H9 (cell line): ENCODE data around the gene PCSK9. TPM values are rescaled to one million over a fixed set of nuclear protein-coding genes. Genes with fewer than 3 reads are reported as not detected.

Source experiments
- DNase-seq: peaks from one replicate; pipeline ENCODE4 v3.0.0-alpha.2; 2017
- H2AFZ ChIP-seq: one replicate; pipeline ENCODE4 v1.6.1; 2013; ENCODE audit warnings: mild to moderate bottlenecking, low read length, control low read depth, moderate library complexity
- H2AK5ac ChIP-seq: 2 replicates; pipeline ENCODE4 v1.6.1; 2013; ENCODE audit warnings: low read length, control low read depth, mixed read lengths; ENCODE audit not compliant: insufficient read length
- H2BK120ac ChIP-seq: one replicate; pipeline ENCODE4 v1.6.1; 2013; ENCODE audit warnings: low read depth, mild to moderate bottlenecking, low read length, control low read depth, inconsistent platforms; ENCODE audit not compliant: poor library complexity, severe bottlenecking
- H2BK12ac ChIP-seq: 2 replicates; pipeline ENCODE4 v1.6.1; 2013; ENCODE audit warnings: low read length, control low read depth, mixed read lengths, low read depth; ENCODE audit not compliant: insufficient read length
- H2BK15ac ChIP-seq: 2 replicates; pipeline ENCODE4 v1.6.1; 2013; ENCODE audit warnings: low read depth, low read length, control low read depth
- H2BK20ac ChIP-seq: one replicate; pipeline ENCODE4 v1.6.1; 2013; ENCODE audit warnings: low read depth, mild to moderate bottlenecking, low read length, control low read depth, inconsistent platforms; ENCODE audit not compliant: poor library complexity, severe bottlenecking
- H2BK5ac ChIP-seq: 2 replicates; pipeline ENCODE4 v1.6.1; 2013; ENCODE audit warnings: low read length, control low read depth, mixed read lengths; ENCODE audit not compliant: insufficient read length
- H3K14ac ChIP-seq: 2 replicates; pipeline ENCODE4 v1.6.1; 2013; ENCODE audit warnings: low read length, control low read depth; ENCODE audit not compliant: insufficient read depth
- H3K18ac ChIP-seq: 2 replicates; pipeline ENCODE4 v1.6.1; 2013; ENCODE audit warnings: low read depth, mild to moderate bottlenecking, mixed read lengths, low read length, control low read depth; ENCODE audit not compliant: insufficient read length
- H3K23ac ChIP-seq: 2 replicates; pipeline ENCODE4 v1.6.1; 2013; ENCODE audit warnings: low read length, control low read depth, mixed read lengths, low read depth; ENCODE audit not compliant: insufficient read length
- H3K23me2 ChIP-seq: 2 replicates; pipeline ENCODE4 v1.6.1; 2013; ENCODE audit warnings: low read depth, mild to moderate bottlenecking, mixed read lengths, low read length, control low read depth; ENCODE audit not compliant: insufficient read length, poor library complexity, severe bottlenecking
- H3K27ac ChIP-seq: 2 replicates; pipeline ENCODE4 v1.5.1; 2013; ENCODE audit warnings: low read length, control low read depth, mixed read lengths, low read depth; ENCODE audit not compliant: insufficient read length
- H3K27me3 ChIP-seq: 2 replicates; pipeline ENCODE4 v1.6.1; 2013; ENCODE audit warnings: low read length, control low read depth, inconsistent platforms; ENCODE audit not compliant: insufficient read depth
- H3K4ac ChIP-seq: 2 replicates; pipeline ENCODE4 v1.6.1; 2013; ENCODE audit warnings: low read depth, mild to moderate bottlenecking, control low read depth, inconsistent platforms, low read length, moderate library complexity
- H3K4me1 ChIP-seq: 2 replicates; pipeline ENCODE4 v1.6.1; 2013; ENCODE audit warnings: low read length, control low read depth, inconsistent platforms; ENCODE audit not compliant: insufficient read depth
- H3K4me2 ChIP-seq: 2 replicates; pipeline ENCODE4 v1.6.1; 2013; ENCODE audit warnings: low read length, control low read depth, mixed read lengths; ENCODE audit not compliant: insufficient read length, insufficient read depth
- H3K56ac ChIP-seq: 2 replicates; pipeline ENCODE4 v1.6.1; 2013; ENCODE audit warnings: low read depth, mild to moderate bottlenecking, mixed read lengths, low read length, control low read depth; ENCODE audit not compliant: insufficient read length
- H3K79me1 ChIP-seq: 2 replicates; pipeline ENCODE4 v1.6.1; 2013; ENCODE audit warnings: low read depth, mild to moderate bottlenecking, moderate library complexity, low read length, control low read depth, inconsistent platforms; ENCODE audit not compliant: insufficient read depth, poor library complexity, severe bottlenecking
- H3K79me2 ChIP-seq: 2 replicates; pipeline ENCODE4 v1.6.1; 2013; ENCODE audit warnings: low read length, control low read depth, inconsistent platforms; ENCODE audit not compliant: insufficient read depth
- H3K9ac ChIP-seq: 2 replicates; pipeline ENCODE4 v1.6.1; 2013; ENCODE audit warnings: low read length, control low read depth, mixed read lengths; ENCODE audit not compliant: insufficient read length; ENCODE audit errors: extremely low read depth
- H3K9me3 ChIP-seq: one replicate; pipeline ENCODE4 v1.6.1; 2013; ENCODE audit warnings: low read depth, low read length, inconsistent platforms; ENCODE audit not compliant: control insufficient read depth
- H3T11ph ChIP-seq: one replicate; pipeline ENCODE4 v1.6.1; 2013; ENCODE audit warnings: mild to moderate bottlenecking, low read length, control low read depth, inconsistent platforms
- H4K20me1 ChIP-seq: one replicate; pipeline ENCODE4 v1.6.1; 2013; ENCODE audit not compliant: control insufficient read depth, insufficient read length, insufficient read depth
- H4K5ac ChIP-seq: 2 replicates; pipeline ENCODE4 v1.6.1; 2013; ENCODE audit warnings: low read depth, mild to moderate bottlenecking, mixed read lengths, low read length, control low read depth; ENCODE audit not compliant: insufficient read length
- H4K8ac ChIP-seq: replicated peaks from 2 replicates; pipeline ENCODE4 v1.6.1; 2013; ENCODE audit warnings: low read length, control low read depth, mixed read lengths, low read depth; ENCODE audit not compliant: insufficient read length
- H4K91ac ChIP-seq: 2 replicates; pipeline ENCODE4 v1.6.1; 2013; ENCODE audit warnings: low read depth, mild to moderate bottlenecking, moderate library complexity, mixed read lengths, low read length, control low read depth; ENCODE audit not compliant: insufficient read length
- H3K27ac Mint-ChIP-seq, 3 experiments: 2 replicates in 2 of 3; 3 replicates in 1 of 3; pipeline ENCODE4 v1.8.0; 2020 to 2021; ENCODE audit warnings: mixed read lengths in 3 of 3, mild to moderate bottlenecking in 1 of 3, moderate library complexity in 1 of 3
- H3K27me3 Mint-ChIP-seq: 2 replicates; pipeline ENCODE4 v1.8.0; 2021; ENCODE audit warnings: low read depth, mild to moderate bottlenecking, moderate library complexity, mixed read lengths
- H3K36me3 Mint-ChIP-seq, 3 experiments: 2 replicates in 2 of 3; 3 replicates in 1 of 3; pipeline ENCODE4 v1.8.0; 2020 to 2021; ENCODE audit warnings: low read depth in 3 of 3, mixed read lengths in 3 of 3; ENCODE audit not compliant: insufficient read depth in 1 of 3
- H3K4me1 Mint-ChIP-seq, 2 experiments: 2 replicates each; pipeline ENCODE4 v1.8.0; 2020; ENCODE audit warnings: mixed read lengths in 2 of 2
- H3K4me3 Mint-ChIP-seq, 2 experiments: 2 replicates in 1 of 2; 3 replicates in 1 of 2; pipeline ENCODE4 v1.8.0; 2020 to 2021; ENCODE audit warnings: mild to moderate bottlenecking in 2 of 2, mixed read lengths in 2 of 2, moderate library complexity in 1 of 2
- H3K9me3 Mint-ChIP-seq, 2 experiments: 2 replicates in 1 of 2; 3 replicates in 1 of 2; pipeline ENCODE4 v1.8.0; 2020; ENCODE audit warnings: mild to moderate bottlenecking in 2 of 2, mixed read lengths in 2 of 2, moderate library complexity in 1 of 2
- CTCF ChIP-seq: fragments of 200-600 bp; sonication (generic); conservative IDR thresholded peaks from 3 replicates; pipeline ENCODE4 v1.8.0; 2021; ENCODE audit warnings: antibody characterized with exemption, mild to moderate bottlenecking
- WGBS: extraction: QIAGEN DNeasy Blood & Tissue Kit; methylation state at CpG from one replicate; pipeline ENCODE4 v1.1.7; 2013; ENCODE audit warnings: missing lambda C conversion rate, low lambda C conversion rate, mixed read lengths; ENCODE audit not compliant: insufficient read length; ENCODE audit errors: extremely low coverage; 5-methylcytosine and 5-hydroxymethylcytosine counted together
- total RNA-seq: library from RNA; stranded (reverse); gene quantifications from 2 replicates; pipeline ENCODE4 v1.2.1, GENCODE V29; 2021

The PCSK9 gene
- total RNA-seq, 1 experiment from 2014 or later, result 75.1 TPM

- H3K36me3 Mint-ChIP-seq, result peaks cover 31 to 92% (median 73%) of the 10 kb centered on the region in 3 experiments
- Histone ChIP-seq H3K4me2 (no peak overlapping the region), H3K27me3 (no peaks in the 10 kb centered on the region), H3K9me3 (no peaks in the 10 kb centered on the region), H3K23me2 (no peaks in the 10 kb centered on the region), H3K18ac (no peak overlapping the region), H3K14ac (no peak overlapping the region), H3T11ph (no peak overlapping the region), H3K79me2 (no peaks in the 10 kb centered on the region), H3K4ac (no peak overlapping the region), H3K9ac (no peak overlapping the region), H4K20me1 (no peaks in the 10 kb centered on the region), H4K8ac (no peak overlapping the region), H3K27ac (no peak overlapping the region), H3K56ac (no peak overlapping the region), H2BK20ac (no peak overlapping the region), H4K5ac (no peak overlapping the region), H2AFZ (no peak overlapping the region), H3K23ac (no peak overlapping the region), H3K79me1 (no peaks in the 10 kb centered on the region), H3K4me1 (no peaks in the 10 kb centered on the region), H4K91ac (no peak overlapping the region), H2BK120ac (no peak overlapping the region), H2BK15ac (no peak overlapping the region), H2AK5ac (no peak overlapping the region), H2BK5ac (no peak overlapping the region), H2BK12ac (no peak overlapping the region)
- no peaks in the 10 kb centered on the region for H3K9me3 Mint-ChIP-seq
- peak overlapping the region; percentile 3 to 66 (median 24); a peak in 5 of 7 replicates for H3K27ac Mint-ChIP-seq
- DNase-seq, result peak; percentile 78
- H3K4me1 Mint-ChIP-seq, result peaks cover 3 to 9% of the 10 kb centered on the region in 2 experiments; a peak in 2 of 4 replicates
- H3K27me3 Mint-ChIP-seq, result no peaks in the 10 kb centered on the region
- WGBS, result no CpG with 5 or more reads among the region's 8 CpGs
- no peak overlapping the region for H3K4me3 Mint-ChIP-seq
- TF ChIP-seq CTCF, result peak; percentile 66
These were observed 32.1 kb downstream of the PCSK9 start for GRCh38 chr1:55071477-55071876.
